Natural killer cell treated with Interleukin-12 subunit alpha and Interleukin-12 subunit beta and Interleukin-15 and Interleukin-18, amount 100 ng/mL, for 72 hours (primary cell): ENCODE results near the gene ADGRL2. TPM values are rescaled to one million over a fixed set of nuclear protein-coding genes. Genes with fewer than 3 reads are reported as not detected.

Experiments used
- ATAC-seq, 2 donors: fragments of 150-1000 bp; cut with Tn5 transposase in 1 of 2; sonication (Bioruptor Pico), chemical (Tn5 transposase) in 1 of 2; 2 replicates each; pipeline ENCODE4 v1.10.0; 2021
- DNase-seq: peaks from one replicate; pipeline ENCODE4 v3.0.0; 2022; ENCODE audit warnings: low spot score
- H3K27ac Mint-ChIP-seq, 2 donors: 1 replicate in 1 of 2; 2 replicates in 1 of 2; pipeline ENCODE4 v1.8.0; 2022; ENCODE audit warnings: mixed read lengths in 2 of 2, mild to moderate bottlenecking in 1 of 2, moderate library complexity in 1 of 2
- H3K27me3 Mint-ChIP-seq, 2 donors: 1 replicate in 1 of 2; 2 replicates in 1 of 2; pipeline ENCODE4 v1.8.0; 2022; ENCODE audit warnings: mixed read lengths in 2 of 2
- H3K36me3 Mint-ChIP-seq: one replicate; pipeline ENCODE4 v1.8.0; 2022; ENCODE audit warnings: mixed read lengths
- H3K4me1 Mint-ChIP-seq, 2 donors: 1 replicate in 1 of 2; 2 replicates in 1 of 2; pipeline ENCODE4 v1.8.0; 2022; ENCODE audit warnings: low read depth in 2 of 2, mixed read lengths in 2 of 2, mild to moderate bottlenecking in 1 of 2
- H3K4me3 Mint-ChIP-seq: one replicate; pipeline ENCODE4 v1.8.0; 2022; ENCODE audit warnings: mixed read lengths
- H3K9me3 Mint-ChIP-seq: 2 replicates; pipeline ENCODE4 v1.8.0; 2022; ENCODE audit warnings: mixed read lengths
- total RNA-seq, 2 donors: library from RNA; stranded (reverse); gene quantifications; one replicate each; pipeline ENCODE4 v1.2.3, GENCODE V29; 2022

Gene ADGRL2
- total RNA-seq, 2 donors from 2014 or later: 0.43 TPM; not detected in 1

DNA sequence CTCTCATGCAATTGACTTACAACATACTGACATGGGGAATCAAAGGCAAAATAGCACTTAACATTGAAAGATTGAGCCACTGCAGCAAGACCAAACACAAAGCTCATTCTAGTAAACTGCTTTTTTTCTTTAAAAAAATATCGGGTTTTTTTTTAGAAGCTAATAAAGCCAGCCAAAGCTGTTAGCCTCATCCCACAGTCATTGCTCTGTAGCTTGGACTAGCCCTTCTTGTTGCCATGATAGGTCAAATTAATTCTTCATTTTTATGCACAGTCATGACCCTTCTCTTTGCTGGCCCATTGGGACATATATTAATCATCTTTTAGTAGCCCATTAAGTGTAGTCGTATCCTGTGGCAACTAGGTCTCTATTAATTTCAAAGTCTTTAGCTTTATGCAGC, 231.3 kb downstream of the ADGRL2 start:
- ATAC-seq (no peak), DNase-seq (no peak)
- H3K4me3 Mint-ChIP-seq: no peak overlapping the region
- H3K27me3 Mint-ChIP-seq: no peaks in the 10 kb centered on the region
- H3K36me3 Mint-ChIP-seq: no peaks in the 10 kb centered on the region
- H3K9me3 Mint-ChIP-seq: peaks cover 12% of the 10 kb centered on the region
- no peak overlapping the region for H3K27ac Mint-ChIP-seq
- H3K4me1 Mint-ChIP-seq: no peaks in the 10 kb centered on the region

DNA sequence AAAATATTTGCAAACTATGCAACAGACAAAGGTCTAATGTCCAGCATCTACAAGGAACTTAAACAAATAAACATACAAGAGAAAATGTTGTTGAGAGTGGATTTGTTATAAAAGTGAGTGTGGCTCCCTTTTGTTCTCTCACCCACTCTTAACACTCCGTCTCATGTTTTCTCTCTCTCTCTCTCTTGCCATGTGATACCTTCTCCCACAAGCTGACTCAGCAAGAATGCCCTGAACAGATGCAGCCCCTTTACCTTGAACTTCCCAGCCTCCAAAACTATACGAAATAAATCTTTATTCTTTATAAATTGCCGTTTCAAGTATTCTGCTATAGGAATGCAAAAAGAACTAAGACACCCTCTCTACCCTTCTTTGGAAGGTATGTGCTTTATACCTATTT, 234.1 kb downstream of the ADGRL2 start:
- Mint-ChIP-seq H3K4me1 (no peaks in the 10 kb centered on the region), H3K27me3 (no peaks in the 10 kb centered on the region), H3K27ac (no peak overlapping the region), H3K9me3 (peaks cover 12% of the 10 kb centered on the region), H3K4me3 (no peak overlapping the region), H3K36me3 (no peaks in the 10 kb centered on the region)
- DNase-seq (no peak), ATAC-seq (no peak)
